Uterus (tissue), 2 donors: Measurements from ENCODE around the gene DUSP10.

Source experiments
- POLR2A ChIP-seq, 2 donors: fragments of 450-650 bp; IDR thresholded peaks; one replicate each; pipeline ENCODE4 v1.6.1; 2016; ENCODE audit warnings: antibody characterized with exemption in 2 of 2, mild to moderate bottlenecking in 1 of 2, moderate library complexity in 1 of 2
- TF ChIP-seq, protein P1 (sequence below), 4 experiments: fragments of 200-600 bp in 2 of 4; fragments of 450-650 bp in 2 of 4; sonication (generic) in 2 of 4; IDR thresholded peaks; one replicate each; pipeline ENCODE4 v1.5.1; 2016 to 2019; ENCODE audit warnings: antibody characterized with exemption in 4 of 4, mild to moderate bottlenecking in 2 of 4, moderate library complexity in 1 of 4

DNA sequence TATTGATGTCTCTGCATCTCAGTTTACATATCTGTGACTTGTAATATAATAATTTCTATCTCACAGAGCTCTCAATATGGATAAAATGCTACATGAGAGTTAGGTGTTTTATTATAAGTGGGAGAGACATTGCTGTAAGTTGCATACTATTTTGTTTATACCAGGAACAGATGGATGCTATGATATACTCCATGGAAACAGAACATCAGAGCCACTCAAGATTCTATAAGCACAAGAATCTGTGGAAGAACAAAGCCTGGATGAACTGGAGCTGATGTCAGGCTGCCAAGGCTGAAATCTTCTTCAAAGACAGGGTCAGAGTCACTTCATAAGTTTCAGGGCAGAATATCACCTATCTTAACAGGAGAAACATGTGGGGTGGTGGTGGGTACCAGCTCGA, 30.2 kb downstream of the DUSP10 start:
- TF ChIP-seq, protein P1, sequence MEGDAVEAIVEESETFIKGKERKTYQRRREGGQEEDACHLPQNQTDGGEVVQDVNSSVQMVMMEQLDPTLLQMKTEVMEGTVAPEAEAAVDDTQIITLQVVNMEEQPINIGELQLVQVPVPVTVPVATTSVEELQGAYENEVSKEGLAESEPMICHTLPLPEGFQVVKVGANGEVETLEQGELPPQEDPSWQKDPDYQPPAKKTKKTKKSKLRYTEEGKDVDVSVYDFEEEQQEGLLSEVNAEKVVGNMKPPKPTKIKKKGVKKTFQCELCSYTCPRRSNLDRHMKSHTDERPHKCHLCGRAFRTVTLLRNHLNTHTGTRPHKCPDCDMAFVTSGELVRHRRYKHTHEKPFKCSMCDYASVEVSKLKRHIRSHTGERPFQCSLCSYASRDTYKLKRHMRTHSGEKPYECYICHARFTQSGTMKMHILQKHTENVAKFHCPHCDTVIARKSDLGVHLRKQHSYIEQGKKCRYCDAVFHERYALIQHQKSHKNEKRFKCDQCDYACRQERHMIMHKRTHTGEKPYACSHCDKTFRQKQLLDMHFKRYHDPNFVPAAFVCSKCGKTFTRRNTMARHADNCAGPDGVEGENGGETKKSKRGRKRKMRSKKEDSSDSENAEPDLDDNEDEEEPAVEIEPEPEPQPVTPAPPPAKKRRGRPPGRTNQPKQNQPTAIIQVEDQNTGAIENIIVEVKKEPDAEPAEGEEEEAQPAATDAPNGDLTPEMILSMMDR (IDR thresholded peaks at IDR 0.05), result no peak
- TF ChIP-seq POLR2A (IDR thresholded peaks at IDR 0.05), result no peak
